Calu3 (cell line): Measurements from ENCODE around the gene BOD1L1. TPM values are rescaled to one million over a fixed set of nuclear protein-coding genes. Genes with fewer than 3 reads are reported as not detected.

Experiments
- BruUV-seq: library from RNA; stranded (reverse); fragments of 400-500 nt; replicated peaks from 2 replicates; lab custom pipeline; 2021; lab: Mats Ljungman, UMichigan
- CTCF ChIA-PET: fragments of 300-600 bp; sonication (Branson Sonifier 250); formaldehyde crosslinking; loops from one replicate; lab custom pipeline; 2022; ENCODE audit warnings: antibody characterized with exemption; lab: Charles Lee
- DNase-seq: peaks from one replicate; pipeline ENCODE4 v3.0.0; 2022
- H3K27ac Mint-ChIP-seq: one replicate; pipeline ENCODE4 v1.8.0; 2022; ENCODE audit warnings: mixed read lengths; ENCODE audit not compliant: unreplicated experiment
- H3K27me3 Mint-ChIP-seq: one replicate; pipeline ENCODE4 v1.8.0; 2022; ENCODE audit warnings: mixed read lengths; ENCODE audit not compliant: unreplicated experiment
- H3K36me3 Mint-ChIP-seq: one replicate; pipeline ENCODE4 v1.8.0; 2022; ENCODE audit warnings: mild to moderate bottlenecking, moderate library complexity, mixed read lengths; ENCODE audit not compliant: insufficient read depth, unreplicated experiment
- H3K4me1 Mint-ChIP-seq: one replicate; pipeline ENCODE4 v1.8.0; 2022; ENCODE audit warnings: mild to moderate bottlenecking, low read depth, mixed read lengths; ENCODE audit not compliant: unreplicated experiment
- H3K4me3 Mint-ChIP-seq: one replicate; pipeline ENCODE4 v1.8.0; 2022; ENCODE audit warnings: mild to moderate bottlenecking, low read depth, moderate library complexity, mixed read lengths; ENCODE audit not compliant: unreplicated experiment
- H3K9me3 Mint-ChIP-seq: one replicate; pipeline ENCODE4 v1.8.0; 2022; ENCODE audit warnings: low read depth, mixed read lengths; ENCODE audit not compliant: unreplicated experiment
- intact Hi-C: fragments of 100-400 bp; cut with micrococcal nuclease; formaldehyde crosslinking; loops from one replicate; pipeline ENCODE4 v1.10.0; 2022; ENCODE audit not compliant: unreplicated experiment
- total RNA-seq: library from RNA; stranded (reverse); gene quantifications from 2 replicates; pipeline ENCODE4 v1.2.3, GENCODE V29; 2022
- TF ChIP-seq, protein P1 (sequence below): fragments of 200-600 bp; IDR thresholded peaks from one replicate; pipeline ENCODE4 v1.8.0; 2022; ENCODE audit warnings: antibody characterized with exemption; ENCODE audit not compliant: unreplicated experiment

Gene BOD1L1
- total RNA-seq, 1 experiment from 2014 or later: 25.7 TPM

DNA sequence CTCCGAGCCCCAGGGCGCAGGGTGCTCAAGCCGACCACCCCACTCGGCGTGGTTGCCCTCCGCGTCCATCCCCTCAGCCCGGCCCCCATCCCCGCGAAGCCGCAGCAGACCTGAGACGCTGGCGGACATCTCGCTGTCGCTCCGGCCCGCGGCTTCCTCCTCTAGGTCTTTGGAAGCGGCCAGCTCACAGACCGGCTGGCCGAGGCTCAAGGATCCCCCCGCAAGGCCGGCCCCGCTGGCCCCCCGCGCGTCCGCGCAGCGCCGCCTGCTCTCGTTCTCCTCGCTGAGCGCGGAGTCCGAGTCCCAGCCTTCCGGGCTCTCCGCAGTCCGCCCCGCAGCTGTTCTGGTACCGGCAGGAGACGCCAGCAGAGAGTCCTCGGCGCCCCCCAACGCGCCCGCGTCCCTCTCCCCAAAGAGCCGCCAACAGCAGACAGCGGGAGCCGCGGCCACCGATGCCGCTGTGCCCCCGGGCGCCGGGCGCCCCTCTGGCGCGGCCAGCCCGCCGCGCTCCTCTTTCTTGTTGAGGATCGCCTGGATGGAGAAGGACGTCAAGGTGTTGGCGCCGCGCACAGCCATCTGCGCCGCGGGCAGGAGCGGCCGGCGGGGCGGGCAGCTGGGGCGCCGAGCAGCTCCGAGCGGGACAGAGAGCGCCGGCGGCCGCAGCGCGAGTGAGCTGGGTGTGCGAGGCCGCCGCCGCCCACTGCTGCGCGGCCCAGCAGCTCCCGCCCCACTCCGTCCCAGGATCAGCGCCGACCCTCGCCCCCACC, 83.5 kb downstream of the BOD1L1 start, which contains the start of gene NKX3-2:
Gene NKX3-2, minus strand, starts transcription at position 670 of the 767 bp plus-strand sequence. Its CDS starts 94 bp downstream, at position 576.
- intact Hi-C loops: no loop called here
- DNase-seq: no peak
- BruUV-seq: no TSS peak
- CTCF ChIA-PET: interaction anchor here (0.6 kb wide), 2 partner anchors 757 to 958 kb away, joined by 3 to 6 read pairs; no protein-coding TSS in a partner anchor
- H3K9me3 Mint-ChIP-seq: no peaks in the 10 kb centered on the region
- peak within 1 kb of the TSS; percentile 85 for H3K4me3 Mint-ChIP-seq
- TF ChIP-seq, protein P1, sequence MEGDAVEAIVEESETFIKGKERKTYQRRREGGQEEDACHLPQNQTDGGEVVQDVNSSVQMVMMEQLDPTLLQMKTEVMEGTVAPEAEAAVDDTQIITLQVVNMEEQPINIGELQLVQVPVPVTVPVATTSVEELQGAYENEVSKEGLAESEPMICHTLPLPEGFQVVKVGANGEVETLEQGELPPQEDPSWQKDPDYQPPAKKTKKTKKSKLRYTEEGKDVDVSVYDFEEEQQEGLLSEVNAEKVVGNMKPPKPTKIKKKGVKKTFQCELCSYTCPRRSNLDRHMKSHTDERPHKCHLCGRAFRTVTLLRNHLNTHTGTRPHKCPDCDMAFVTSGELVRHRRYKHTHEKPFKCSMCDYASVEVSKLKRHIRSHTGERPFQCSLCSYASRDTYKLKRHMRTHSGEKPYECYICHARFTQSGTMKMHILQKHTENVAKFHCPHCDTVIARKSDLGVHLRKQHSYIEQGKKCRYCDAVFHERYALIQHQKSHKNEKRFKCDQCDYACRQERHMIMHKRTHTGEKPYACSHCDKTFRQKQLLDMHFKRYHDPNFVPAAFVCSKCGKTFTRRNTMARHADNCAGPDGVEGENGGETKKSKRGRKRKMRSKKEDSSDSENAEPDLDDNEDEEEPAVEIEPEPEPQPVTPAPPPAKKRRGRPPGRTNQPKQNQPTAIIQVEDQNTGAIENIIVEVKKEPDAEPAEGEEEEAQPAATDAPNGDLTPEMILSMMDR: no peak
- H3K27ac Mint-ChIP-seq: peak within 1 kb of the TSS; percentile 70
- no peaks in the 10 kb centered on the region for H3K4me1 Mint-ChIP-seq
- peaks cover 18% of the 10 kb centered on the region for H3K36me3 Mint-ChIP-seq
- H3K27me3 Mint-ChIP-seq: peaks cover 13% of the 10 kb centered on the region

DNA sequence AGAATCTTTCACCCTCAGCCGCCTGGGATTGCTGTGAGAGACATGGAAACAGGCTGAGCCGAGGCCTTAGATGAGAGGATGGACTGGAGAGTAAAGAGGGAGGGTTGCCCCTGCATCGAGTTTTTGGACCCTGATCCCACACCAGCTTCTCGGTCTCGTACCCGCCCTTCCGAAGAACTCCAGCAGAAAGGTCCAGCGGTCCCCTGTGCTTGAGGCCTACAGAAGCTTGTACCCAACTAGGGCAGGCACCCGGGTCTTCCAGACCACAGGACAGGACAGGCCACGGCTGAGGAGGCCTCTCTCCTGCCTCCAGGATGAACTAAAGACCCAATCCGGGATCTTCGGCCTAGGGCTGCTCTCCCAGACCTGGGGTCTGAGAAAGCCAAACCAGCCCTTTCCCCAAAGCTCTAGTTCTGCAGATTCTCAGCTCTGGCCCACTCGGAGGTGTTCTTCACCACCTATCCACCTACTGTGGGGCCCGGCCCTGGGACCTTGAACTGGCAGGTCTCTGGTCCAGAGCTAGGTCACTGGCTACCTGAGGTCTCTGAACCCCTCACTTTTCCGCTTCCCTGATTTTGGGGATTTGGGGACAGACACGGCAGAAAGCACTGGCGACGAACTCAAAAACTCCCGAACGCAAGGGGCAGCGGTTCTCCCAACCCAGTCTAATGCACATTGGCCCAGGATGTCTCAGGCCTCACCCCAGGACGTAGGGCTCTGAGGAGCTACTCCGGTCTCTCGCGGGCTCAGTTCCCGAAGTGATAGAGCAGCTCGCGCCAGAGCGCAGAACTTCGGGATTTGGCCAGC, 84.3 kb downstream of the BOD1L1 start:
- CTCF ChIA-PET: no interaction called here
- Mint-ChIP-seq H3K9me3 (no peaks in the 10 kb centered on the region), H3K27me3 (peaks cover 21% of the 10 kb centered on the region), H3K4me3 (peak overlapping the region; percentile 85), H3K36me3 (peaks cover 18% of the 10 kb centered on the region), H3K27ac (no peak overlapping the region), H3K4me1 (no peaks in the 10 kb centered on the region)
- TF ChIP-seq, protein P1: no peak
- no peak for DNase-seq
- intact Hi-C loops: no loop called here
- no TSS peak for BruUV-seq

DNA sequence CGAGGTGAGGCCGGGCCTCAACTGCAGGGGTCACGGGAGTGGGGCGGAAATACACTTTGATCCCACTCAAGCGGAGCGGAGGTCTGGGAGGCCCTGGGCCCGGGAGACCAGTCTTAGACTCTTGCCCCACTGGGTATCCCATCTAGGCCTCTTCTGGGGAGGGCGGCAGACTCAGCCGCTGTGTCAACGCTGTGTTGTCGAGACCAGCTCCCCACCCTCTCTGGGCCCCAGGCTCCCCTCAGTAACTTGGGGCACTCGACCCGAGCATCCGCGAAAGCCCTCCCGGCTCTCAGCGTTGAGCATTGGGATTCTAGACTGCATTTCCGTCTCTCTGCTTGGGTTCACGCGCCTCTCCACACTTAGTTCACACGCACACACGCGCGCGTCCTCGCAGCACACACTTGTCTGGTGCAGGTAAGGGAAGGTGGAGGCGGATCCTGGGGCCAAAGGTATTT, 84.9 kb downstream of the BOD1L1 start:
- H3K36me3 Mint-ChIP-seq: peaks cover 18% of the 10 kb centered on the region
- intact Hi-C loops: no loop called here
- CTCF ChIA-PET: no interaction called here
- H3K9me3 Mint-ChIP-seq: no peaks in the 10 kb centered on the region
- no peak for DNase-seq
- H3K27me3 Mint-ChIP-seq: peaks cover 27% of the 10 kb centered on the region
- H3K27ac Mint-ChIP-seq: no peak overlapping the region
- no peak overlapping the region for H3K4me3 Mint-ChIP-seq
- BruUV-seq: no TSS peak
- TF ChIP-seq, protein P1: no peak
- no peaks in the 10 kb centered on the region for H3K4me1 Mint-ChIP-seq

DNA sequence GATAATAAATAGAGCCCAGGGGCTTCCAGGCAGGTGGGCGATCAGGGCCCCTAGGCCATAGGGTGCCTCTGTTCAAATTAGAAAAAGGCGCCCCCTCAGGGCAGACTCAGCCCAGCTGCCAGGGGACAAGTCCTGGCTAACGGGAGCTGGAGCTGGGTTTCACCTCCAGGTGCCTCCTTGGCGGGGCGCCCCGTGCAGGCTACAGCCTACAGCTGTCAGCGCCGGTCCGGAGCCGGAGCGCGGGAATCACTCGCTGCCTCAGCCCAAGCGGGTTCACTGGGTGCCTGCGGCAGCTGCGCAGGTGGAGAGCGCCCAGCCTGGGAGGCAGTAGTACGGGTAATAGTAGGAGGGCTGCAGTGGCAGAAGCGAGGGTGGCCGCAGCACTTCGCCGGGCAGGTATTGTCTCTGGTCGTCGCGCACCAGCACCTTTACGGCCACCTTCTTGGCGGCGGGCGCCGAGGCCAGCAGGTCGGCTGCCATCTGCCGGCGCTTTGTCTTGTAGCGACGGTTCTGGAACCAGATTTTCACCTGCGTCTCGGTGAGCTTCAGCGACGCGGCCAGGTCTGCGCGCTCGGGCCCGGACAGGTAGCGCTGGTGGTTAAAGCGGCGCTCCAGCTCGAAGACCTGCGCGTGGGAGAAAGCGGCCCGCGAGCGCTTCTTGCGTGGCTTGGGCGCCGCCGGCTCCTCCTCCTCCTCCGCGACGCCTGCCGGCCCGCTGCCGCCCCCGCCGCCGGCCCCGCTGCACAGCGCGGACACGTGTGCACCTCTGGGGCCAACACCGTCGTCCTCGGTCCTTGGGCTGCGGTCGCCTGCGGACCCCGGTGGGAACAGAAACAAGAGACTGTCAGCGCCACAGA, 85.6 kb downstream of the BOD1L1 start:
- Mint-ChIP-seq H3K27ac (no peak overlapping the region), H3K27me3 (peaks cover 27% of the 10 kb centered on the region), H3K4me3 (no peak overlapping the region), H3K9me3 (no peaks in the 10 kb centered on the region), H3K4me1 (no peaks in the 10 kb centered on the region), H3K36me3 (peaks cover 15% of the 10 kb centered on the region)
- BruUV-seq: no TSS peak
- TF ChIP-seq, protein P1: peak; percentile 4
- intact Hi-C loops: no loop called here
- no peak for DNase-seq
- CTCF ChIA-PET: no interaction called here
